ENCODE data around the gene FOXJ3. TPM values are rescaled to one million over a fixed set of nuclear protein-coding genes. Genes with fewer than 3 reads are reported as not detected.

Gene FOXJ3
- total and polyA plus RNA-seq, 2 of the 13 experiments (the other 11 are each of a cell fraction or from before 2014, with no cell fraction given) = 16.6 to 48.5 TPM

DNA sequence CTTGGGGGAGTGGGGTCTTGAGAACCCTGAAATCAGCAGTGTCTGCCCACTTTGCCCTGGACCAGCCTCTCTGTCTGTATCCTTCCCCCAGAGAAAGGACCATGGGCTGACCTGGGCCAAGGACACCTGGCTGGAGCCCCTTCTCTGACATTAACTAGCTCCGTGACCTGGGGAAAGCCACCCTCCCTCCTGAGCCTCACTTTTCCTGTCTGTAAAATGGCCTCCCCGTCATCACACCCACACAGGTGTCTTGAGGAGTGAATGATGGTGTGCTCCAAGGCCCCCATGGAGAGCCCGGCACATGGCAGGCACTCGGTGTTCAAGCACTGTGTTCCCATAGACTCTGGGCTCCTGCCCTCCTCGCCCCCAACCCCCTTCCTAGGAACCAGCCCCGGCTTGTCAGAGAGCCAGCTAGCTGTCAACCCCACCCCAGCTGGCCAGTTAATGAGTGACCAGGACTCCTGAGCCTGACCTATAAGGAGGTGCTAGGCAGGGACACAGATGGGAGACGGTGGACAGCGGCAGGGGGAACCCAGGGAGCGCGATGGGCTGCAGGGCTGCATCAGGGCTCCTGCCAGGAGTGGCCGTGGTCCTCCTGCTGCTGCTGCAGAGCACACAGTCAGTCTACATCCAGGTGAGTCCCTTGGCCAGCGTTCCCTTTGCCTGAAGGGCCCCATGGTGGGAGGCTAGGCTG is 182.0 kb downstream of the FOXJ3 start, which contains the start of gene GUCA2B:
TSS of gene GUCA2B (plus strand) at position 504 of the 694 bp plus-strand sequence. CDS start at position 545, 41 bp downstream.
- POLR2A ChIA-PET = no interaction called here
- Histone ChIP-seq H3K4me3 (replicated peaks in 1 of 3; ENCODE audit: insufficient read depth in 1 of 3, low read depth in 2 of 3, low read length in 3 of 3) (no peak within 1 kb of the TSS; a peak in 1 of 6 replicates), H3K36me3 (replicated peaks in 1 of 2; ENCODE audit: control insufficient read depth in 1 of 2, insufficient read depth in 2 of 2, low read length in 2 of 2) (no peaks in the 10 kb centered on the region), H2AFZ (ENCODE audit: low read length) (no peak within 1 kb of the TSS), H3K4me1 (ENCODE audit: insufficient read depth, low read length) (peaks cover 10% of the 10 kb centered on the region; the same call in 1 of the 2 replicates), H3K27me3 (ENCODE audit: control insufficient read depth in 1 of 2, insufficient read depth in 2 of 2, low read length in 2 of 2) (peaks cover 5 to 28% of the 10 kb centered on the region in 2 experiments; a peak in 3 of 5 replicates), H3K27ac (ENCODE audit: extremely low read length, insufficient read depth, low read length) (no peak within 1 kb of the TSS), H4K20me1 (ENCODE audit: insufficient read depth, low read length) (no peaks in the 10 kb centered on the region), H3K9me3 (ENCODE audit: low read length) (no peaks in the 10 kb centered on the region), H3K9ac (ENCODE audit: insufficient read depth, low read depth, low read length) (no peak within 1 kb of the TSS), H3K79me2 (ENCODE audit: insufficient read depth, low read length) (no peaks in the 10 kb centered on the region), H3K4me2 (ENCODE audit: low read depth, low read length) (0 out of 2 replicates have a peak within 1 kb of the TSS, but pooled peaks have one; percentile 36)
- no TSS peak for BruUV-seq (replicated peaks)
- in situ Hi-C loops (cut with HindIII; ENCODE audit: extremely low pct_ligation_motif_present, low pct_unique_long_range_greater_than_20kb) (no loop called here), intact Hi-C loops (cut with micrococcal nuclease; ENCODE audit: unreplicated experiment) (no loop called here)
- WGBS (ENCODE audit: low lambda C conversion rate) = no CpG with 5 or more reads among the region's 12 CpGs
- ATAC-seq (peak; percentile 80), FAIRE-seq (no peak), DNase-seq (ENCODE audit: low spot score) (no peak)
- CTCF ChIA-PET (ENCODE audit: low intra/inter-chr PET ratio, low total read pairs) = no interaction called here
- peak; percentile 38; the same call in 1 of the 2 replicates for TF ChIP-seq SAP130 (CRISPR knock-in tag; IDR thresholded peaks at IDR 0.05; ENCODE audit: low read depth)
- peak; percentile 55 for TF ChIP-seq ZNF629 (CRISPR knock-in tag; conservative IDR thresholded peaks at IDR 0.05)
- TF ChIP-seq, protein P1, sequence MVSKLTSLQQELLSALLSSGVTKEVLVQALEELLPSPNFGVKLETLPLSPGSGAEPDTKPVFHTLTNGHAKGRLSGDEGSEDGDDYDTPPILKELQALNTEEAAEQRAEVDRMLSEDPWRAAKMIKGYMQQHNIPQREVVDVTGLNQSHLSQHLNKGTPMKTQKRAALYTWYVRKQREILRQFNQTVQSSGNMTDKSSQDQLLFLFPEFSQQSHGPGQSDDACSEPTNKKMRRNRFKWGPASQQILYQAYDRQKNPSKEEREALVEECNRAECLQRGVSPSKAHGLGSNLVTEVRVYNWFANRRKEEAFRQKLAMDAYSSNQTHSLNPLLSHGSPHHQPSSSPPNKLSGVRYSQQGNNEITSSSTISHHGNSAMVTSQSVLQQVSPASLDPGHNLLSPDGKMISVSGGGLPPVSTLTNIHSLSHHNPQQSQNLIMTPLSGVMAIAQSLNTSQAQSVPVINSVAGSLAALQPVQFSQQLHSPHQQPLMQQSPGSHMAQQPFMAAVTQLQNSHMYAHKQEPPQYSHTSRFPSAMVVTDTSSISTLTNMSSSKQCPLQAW (CRISPR knock-in tag; IDR thresholded peaks at IDR 0.05) = 0 out of 2 replicates have a peak, but pooled peaks have one; percentile 46
- TF ChIP-seq SP2 (CRISPR knock-in tag; IDR thresholded peaks at IDR 0.05) = no peak
- TF ChIP-seq, protein P2, sequence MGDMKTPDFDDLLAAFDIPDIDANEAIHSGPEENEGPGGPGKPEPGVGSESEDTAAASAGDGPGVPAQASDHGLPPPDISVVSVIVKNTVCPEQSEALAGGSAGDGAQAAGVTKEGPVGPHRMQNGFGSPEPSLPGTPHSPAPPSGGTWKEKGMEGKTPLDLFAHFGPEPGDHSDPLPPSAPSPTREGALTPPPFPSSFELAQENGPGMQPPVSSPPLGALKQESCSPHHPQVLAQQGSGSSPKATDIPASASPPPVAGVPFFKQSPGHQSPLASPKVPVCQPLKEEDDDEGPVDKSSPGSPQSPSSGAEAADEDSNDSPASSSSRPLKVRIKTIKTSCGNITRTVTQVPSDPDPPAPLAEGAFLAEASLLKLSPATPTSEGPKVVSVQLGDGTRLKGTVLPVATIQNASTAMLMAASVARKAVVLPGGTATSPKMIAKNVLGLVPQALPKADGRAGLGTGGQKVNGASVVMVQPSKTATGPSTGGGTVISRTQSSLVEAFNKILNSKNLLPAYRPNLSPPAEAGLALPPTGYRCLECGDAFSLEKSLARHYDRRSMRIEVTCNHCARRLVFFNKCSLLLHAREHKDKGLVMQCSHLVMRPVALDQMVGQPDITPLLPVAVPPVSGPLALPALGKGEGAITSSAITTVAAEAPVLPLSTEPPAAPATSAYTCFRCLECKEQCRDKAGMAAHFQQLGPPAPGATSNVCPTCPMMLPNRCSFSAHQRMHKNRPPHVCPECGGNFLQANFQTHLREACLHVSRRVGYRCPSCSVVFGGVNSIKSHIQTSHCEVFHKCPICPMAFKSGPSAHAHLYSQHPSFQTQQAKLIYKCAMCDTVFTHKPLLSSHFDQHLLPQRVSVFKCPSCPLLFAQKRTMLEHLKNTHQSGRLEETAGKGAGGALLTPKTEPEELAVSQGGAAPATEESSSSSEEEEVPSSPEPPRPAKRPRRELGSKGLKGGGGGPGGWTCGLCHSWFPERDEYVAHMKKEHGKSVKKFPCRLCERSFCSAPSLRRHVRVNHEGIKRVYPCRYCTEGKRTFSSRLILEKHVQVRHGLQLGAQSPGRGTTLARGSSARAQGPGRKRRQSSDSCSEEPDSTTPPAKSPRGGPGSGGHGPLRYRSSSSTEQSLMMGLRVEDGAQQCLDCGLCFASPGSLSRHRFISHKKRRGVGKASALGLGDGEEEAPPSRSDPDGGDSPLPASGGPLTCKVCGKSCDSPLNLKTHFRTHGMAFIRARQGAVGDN (CRISPR knock-in tag; IDR thresholded peaks at IDR 0.05) = peak; percentile 13; the same call in 1 of the 2 replicates
- TF ChIP-seq, protein P3, sequence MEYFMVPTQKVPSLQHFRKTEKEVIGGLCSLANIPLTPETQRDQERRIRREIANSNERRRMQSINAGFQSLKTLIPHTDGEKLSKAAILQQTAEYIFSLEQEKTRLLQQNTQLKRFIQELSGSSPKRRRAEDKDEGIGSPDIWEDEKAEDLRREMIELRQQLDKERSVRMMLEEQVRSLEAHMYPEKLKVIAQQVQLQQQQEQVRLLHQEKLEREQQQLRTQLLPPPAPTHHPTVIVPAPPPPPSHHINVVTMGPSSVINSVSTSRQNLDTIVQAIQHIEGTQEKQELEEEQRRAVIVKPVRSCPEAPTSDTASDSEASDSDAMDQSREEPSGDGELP (IDR thresholded peaks at IDR 0.05; ENCODE audit: borderline replicate concordance, low read depth) = peak; percentile 57; the same call in 1 of the 2 replicates
- no peak for TF ChIP-seq ZNF776 (CRISPR knock-in tag; IDR thresholded peaks at IDR 0.05)
- TF ChIP-seq, protein P4, sequence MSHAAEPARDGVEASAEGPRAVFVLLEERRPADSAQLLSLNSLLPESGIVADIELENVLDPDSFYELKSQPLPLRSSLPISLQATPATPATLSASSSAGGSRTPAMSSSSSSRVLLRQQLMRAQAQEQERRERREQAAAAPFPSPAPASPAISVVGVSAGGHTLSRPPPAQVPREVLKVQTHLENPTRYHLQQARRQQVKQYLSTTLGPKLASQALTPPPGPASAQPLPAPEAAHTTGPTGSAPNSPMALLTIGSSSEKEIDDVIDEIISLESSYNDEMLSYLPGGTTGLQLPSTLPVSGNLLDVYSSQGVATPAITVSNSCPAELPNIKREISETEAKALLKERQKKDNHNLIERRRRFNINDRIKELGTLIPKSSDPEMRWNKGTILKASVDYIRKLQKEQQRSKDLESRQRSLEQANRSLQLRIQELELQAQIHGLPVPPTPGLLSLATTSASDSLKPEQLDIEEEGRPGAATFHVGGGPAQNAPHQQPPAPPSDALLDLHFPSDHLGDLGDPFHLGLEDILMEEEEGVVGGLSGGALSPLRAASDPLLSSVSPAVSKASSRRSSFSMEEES (CRISPR knock-in tag; IDR thresholded peaks at IDR 0.05) = no peak
- TF ChIP-seq, protein P5, sequence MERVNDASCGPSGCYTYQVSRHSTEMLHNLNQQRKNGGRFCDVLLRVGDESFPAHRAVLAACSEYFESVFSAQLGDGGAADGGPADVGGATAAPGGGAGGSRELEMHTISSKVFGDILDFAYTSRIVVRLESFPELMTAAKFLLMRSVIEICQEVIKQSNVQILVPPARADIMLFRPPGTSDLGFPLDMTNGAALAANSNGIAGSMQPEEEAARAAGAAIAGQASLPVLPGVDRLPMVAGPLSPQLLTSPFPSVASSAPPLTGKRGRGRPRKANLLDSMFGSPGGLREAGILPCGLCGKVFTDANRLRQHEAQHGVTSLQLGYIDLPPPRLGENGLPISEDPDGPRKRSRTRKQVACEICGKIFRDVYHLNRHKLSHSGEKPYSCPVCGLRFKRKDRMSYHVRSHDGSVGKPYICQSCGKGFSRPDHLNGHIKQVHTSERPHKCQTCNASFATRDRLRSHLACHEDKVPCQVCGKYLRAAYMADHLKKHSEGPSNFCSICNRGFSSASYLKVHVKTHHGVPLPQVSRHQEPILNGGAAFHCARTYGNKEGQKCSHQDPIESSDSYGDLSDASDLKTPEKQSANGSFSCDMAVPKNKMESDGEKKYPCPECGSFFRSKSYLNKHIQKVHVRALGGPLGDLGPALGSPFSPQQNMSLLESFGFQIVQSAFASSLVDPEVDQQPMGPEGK (CRISPR knock-in tag; IDR thresholded peaks at IDR 0.05) = 0 out of 2 replicates have a peak, but pooled peaks have one; percentile 9
